SKM-1 (cell line): ENCODE measurements around the gene SENP3.

ENCODE experiments used
- DNase-seq: peaks from one replicate; lab custom pipeline; 2025; ENCODE audit not compliant: unreplicated experiment; lab: John Stamatoyannopoulos, UW

Gene SENP3

DNA sequence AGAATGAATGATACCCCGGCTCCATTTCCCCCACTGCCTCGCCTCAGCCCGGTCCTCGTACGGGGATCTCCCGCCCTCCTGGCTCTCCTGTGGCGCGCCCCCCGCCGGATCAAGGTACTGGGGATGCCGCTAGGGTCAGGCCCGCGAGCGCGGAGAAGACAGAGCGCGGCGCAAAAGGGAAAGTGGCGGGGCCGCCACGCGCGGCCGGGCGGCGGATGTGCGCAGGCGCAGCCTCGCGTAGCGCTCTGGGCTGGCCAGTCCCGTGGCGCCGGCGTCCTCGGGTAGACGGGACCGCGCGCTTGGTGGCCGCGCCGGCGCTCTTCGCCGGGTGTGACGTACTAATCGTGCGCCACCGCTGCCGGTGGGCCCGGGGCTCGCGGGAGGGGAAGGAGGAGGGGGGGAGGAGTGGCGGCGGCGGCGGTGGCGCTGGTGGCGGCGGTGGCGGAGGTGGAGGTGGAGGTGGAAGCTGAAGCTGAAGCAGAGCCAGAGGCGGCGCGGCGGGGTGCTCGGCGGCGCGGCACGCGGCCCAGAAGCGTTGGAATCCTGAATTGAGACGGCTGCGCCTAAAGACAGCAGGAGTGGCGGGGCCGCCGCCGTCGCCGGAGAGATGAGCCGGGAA, at the start of gene SENP3:
Gene SENP3, plus strand, starts transcription at position 331 of the 619 bp plus-strand sequence. CDS start 1,158 bp downstream, outside the sequence.
- peak; percentile 4 for DNase-seq

DNA sequence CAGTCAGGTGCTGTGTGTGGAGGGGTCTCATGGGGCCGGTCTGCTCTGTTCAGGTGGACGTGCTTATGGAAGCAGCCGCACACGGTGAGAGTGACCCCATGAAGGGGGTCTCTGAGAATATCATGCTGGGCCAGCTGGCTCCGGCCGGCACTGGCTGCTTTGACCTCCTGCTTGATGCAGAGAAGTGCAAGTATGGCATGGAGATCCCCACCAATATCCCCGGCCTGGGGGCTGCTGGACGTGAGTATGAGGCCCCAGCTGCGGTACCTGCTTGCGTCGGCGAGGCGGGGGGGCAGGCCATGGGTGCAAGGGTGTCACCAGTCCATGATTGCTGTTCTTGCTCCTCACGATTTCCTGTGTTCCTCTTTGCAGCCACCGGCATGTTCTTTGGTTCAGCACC, 49.6 kb upstream of the SENP3 start:
- DNase-seq: no peak

DNA sequence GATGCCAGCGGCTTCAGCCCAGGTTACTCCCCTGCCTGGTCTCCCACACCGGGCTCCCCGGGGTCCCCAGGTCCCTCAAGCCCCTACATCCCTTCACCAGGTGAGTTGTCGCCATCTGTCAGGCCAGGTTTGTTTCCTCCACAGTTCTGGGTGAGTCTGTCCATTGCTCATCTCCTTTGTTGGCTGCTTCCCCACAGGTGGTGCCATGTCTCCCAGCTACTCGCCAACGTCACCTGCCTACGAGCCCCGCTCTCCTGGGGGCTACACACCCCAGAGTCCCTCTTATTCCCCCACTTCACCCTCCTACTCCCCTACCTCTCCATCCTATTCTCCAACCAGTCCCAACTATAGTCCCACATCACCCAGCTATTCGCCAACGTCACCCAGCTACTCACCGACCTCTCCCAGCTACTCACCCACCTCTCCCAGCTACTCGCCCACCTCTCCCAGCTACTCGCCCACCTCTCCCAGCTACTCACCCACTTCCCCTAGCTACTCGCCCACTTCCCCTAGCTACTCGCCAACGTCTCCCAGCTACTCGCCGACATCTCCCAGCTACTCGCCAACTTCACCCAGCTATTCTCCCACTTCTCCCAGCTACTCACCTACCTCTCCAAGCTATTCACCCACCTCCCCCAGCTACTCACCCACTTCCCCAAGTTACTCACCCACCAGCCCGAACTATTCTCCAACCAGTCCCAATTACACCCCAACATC, 48.7 kb upstream of the SENP3 start:
- no peak for DNase-seq

DNA sequence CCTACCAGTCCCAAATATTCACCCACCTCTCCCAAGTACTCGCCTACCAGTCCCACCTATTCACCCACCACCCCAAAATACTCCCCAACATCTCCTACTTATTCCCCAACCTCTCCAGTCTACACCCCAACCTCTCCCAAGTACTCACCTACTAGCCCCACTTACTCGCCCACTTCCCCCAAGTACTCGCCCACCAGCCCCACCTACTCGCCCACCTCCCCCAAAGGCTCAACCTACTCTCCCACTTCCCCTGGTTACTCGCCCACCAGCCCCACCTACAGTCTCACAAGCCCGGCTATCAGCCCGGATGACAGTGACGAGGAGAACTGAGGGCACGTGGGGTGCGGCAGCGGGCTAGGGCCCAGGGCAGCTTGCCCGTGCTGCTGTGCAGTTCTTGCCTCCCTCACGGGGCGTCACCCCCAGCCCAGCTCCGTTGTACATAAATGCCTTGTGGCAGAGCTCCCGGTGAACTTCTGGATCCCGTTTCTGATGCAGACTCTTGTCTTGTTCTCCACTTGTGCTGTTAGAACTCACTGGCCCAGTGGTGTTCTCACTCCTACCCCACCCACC, 47.8 kb upstream of the SENP3 start:
- DNase-seq: no peak

DNA sequence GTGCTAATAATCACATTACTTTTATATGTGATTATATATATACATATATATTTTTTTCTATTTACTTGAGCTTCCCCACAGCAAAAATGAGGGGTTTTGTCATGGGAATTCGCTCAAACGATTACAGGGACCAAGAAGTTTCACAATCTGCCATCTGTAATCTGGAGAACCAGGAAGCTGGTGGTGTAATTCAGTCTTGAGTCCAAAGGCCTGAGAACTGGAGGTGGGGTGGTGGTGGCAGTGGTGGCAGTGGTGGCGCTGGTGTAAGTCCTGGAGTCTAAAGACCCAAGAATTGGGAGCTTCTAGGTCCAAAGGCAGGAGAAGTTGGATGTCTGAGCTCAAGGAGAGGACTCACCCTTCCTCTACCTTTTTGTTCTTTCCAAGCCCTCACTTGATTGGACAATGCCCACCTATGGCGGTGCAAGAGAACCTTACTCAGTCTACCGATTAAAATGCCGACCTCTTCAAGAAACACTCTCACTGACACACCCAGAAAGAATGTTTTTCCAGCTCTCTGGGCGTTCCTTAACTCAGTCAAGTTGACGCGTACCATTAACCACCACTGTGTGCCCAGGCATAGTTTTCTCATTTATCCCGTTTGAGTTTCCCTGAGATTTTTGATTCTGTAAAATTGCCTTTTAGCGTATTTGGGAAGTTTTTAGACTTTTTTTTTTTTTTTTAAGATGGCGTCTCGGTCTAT, 45.7 kb upstream of the SENP3 start:
- DNase-seq: no peak

DNA sequence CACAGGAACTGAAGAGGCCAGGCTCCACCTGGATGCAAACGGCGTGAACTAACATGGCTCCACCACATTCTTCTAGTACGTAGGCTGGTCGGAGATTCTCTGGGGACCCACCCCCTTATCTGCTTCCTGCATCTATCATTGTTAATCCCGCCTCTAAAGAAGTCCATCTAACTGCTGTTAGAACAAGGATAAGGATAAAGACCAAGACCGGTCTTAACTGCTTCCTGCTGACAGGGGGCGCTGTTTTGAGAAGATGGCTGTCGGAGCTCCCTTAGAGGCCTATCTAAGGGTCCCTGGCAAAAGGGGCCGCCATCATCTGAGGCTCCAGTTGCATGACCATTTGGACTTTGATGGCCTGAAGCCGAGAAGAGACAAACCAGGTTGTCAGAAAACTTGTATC, 38.7 kb upstream of the SENP3 start:
- no peak for DNase-seq

DNA sequence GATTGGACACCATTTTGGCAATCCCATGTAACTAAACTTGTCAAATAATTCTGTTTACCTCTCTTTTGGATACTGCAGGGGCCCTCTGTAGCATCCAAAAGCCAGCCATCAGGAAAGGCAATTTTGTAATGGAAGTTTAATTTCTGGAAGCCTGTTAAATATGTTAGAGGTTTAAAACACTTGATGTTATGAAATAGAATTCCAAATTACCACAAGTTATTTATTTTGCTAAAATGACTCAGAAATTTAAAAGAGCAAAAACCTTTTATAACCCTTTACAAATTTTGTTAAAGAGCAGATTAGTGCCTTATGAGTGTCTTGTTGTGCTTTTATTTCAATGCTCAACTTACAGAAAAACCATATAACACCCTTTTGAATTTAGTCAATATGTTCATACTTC, 32.9 kb upstream of the SENP3 start:
- DNase-seq: no peak

DNA sequence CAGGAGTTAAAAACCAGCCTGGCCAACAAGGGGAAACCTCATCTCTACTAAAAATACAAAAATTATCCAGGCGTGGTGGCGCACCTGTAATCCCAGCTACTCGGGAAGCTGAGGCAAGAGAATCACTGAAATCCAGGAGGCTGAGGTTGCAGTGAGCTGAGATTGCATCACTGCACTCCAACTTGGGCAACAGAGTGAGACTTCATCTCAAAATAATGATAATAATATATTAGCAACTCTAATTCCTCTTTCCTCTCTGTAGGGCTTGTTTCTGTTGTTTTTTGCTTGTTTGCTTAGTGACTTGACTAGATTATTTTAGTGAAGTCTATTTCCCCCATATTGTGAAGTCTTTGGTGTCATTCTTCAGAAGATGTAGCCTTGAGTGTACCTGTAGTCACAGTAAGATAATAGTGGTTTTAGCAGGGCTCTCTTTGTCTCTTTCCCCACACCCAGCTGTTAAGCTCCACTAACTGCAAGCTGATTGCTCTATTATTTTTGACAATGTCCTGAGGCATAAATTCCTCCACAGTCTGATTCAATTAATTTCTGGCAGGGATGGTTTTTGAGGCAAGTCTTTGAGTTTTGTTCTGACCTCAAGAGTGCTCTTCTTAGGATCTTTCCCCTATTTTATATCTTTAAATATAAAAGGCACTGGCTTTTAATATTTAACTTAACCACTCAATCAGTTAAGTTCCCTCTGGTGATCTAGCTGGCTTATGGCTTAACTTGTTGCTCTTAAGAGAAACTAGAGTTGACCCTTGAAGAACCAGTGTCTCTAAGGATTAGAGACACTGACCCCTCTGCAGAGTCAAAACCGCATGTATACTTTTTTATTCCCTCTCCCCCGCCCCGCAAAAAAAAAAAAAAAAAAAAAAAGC, 31.5 kb upstream of the SENP3 start:
- no peak for DNase-seq

DNA sequence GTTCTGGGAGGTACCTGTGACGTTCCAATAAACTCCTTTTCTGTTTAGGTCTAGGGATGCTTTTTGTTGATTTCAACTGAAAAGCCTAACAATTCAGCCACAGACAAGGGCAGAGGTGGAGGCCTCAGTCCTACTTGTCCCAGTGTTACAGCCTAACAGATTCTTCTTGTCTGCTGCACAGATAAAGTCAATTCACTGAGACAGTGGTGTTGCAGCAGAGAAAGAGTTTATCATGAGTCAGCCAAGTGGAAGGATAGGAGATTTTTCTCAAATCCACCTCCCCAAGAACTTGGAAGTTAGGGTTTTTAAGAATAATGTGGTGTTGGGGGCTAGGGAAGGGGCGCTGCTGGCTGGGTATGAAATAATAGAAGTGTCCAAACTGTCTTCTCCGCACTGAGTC, 23.7 kb upstream of the SENP3 start:
- no peak for DNase-seq

DNA sequence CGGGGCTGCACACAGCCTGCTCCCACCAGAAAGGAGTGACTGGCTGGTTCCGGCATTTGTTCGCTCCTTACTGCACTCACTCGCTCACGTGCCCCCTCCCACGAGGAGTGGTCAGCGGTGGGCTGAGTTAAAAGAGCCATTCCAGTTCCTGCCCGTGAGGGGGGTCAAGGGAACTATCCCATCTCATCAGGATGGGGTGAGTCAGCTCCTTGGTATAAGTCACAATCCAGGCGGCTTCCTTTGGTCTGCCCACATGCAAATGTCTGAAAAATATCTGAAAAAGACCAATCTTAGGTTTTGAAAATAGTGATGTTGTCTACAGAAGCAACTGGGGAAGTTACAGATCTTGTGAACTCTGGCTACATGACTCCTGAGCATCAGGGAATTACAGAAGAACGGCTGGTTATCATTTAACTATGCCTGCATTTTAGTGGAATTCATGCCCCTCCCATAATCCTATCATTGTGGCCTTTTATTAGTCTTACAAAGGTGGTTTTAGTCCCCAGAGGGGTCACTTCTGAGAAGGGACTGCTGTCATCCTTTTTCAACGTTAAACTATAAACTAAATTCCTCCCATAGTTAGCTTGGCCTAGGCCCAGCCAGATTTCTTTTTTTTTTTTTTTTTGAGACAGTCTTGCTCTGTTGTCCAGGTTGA, 22.7 kb upstream of the SENP3 start:
- no peak for DNase-seq

DNA sequence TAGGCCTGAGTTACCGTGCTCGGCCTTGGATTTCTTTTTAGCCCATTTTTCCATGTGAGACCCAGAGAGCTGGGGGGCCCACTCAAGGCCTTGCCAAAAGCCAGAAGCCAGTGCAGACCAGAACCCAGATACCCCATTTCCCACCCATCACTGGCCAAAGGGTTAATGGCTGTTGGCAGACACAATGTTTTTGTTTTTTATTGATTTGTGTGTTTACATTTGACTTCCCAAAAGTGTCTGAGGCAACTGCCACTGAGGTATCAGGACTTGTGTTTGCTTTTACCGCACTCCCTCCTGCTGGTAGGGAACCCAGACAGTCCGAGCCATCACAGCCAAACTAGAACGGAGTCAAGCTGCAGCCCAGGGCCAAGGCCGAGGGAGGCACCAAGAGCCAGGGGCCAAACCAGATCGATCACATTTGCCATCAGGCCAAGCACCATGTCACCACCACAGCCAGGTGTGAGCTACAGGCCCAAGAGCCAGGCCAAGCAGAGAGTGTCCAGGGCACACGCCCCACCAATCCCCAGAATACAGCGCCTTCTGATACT, 20.6 kb upstream of the SENP3 start:
- DNase-seq: no peak

DNA sequence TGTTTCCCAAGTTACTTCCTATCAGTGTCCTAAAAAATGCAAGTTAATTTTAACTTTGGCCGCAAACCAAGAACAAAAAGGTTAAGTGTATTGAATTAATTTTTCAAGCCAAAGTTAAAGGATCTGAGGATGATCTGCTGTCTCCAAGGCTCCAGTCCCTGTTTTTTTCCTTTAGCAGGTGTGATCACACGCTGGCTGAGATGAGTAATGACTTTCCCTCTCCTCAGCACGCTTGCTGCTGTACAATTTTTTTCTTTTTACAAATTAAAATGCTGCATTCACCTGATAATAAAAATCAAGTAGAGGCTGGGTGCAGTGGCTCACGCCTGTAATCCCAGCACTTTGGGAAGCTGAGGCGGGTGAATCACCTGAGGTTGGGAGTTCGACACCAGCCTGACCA, 16.8 kb upstream of the SENP3 start:
- no peak for DNase-seq

DNA sequence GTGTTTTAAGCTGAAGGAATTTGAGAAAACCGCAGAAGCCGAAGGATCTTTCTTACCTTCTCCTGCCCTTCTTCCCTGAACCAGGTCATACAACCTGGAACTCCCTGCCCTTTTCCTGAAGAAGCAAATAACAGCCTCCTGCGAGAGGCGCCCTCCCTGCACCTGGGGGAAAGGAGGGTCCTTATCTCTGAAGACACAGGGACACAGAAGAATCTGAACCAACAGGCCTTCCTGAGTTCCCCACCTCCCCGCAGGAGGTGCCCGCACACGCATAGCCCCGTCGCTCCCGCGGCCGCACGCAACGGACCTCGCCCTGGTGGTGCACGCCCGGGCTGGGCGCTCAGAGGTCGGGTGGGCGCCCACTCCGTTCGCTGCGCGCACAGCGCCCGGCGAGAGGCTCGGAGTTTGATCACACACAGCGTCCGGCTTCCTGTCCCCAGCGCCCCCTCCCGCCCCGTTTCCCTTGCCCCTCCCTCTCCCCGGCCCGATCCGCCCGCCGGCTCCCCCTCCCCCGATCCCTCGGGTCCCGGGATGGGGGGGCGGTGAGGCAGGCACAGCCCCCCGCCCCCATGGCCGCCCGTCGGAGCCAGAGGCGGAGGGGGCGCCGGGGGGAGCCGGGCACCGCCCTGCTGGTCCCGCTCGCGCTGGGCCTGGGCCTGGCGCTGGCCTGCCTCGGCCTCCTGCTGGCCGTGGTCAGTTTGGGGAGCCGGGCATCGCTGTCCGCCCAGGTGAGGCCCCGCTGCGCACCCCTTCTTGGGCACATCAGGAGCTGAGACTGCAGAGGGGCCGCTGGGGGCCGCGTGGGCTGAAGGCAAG, 12.9 kb upstream of the SENP3 start, which contains the start of gene TNFSF12:
Gene TNFSF12, plus strand, starts transcription at position 474 of the 816 bp plus-strand sequence. Its CDS starts 96 bp downstream, at position 570.
- no peak for DNase-seq

DNA sequence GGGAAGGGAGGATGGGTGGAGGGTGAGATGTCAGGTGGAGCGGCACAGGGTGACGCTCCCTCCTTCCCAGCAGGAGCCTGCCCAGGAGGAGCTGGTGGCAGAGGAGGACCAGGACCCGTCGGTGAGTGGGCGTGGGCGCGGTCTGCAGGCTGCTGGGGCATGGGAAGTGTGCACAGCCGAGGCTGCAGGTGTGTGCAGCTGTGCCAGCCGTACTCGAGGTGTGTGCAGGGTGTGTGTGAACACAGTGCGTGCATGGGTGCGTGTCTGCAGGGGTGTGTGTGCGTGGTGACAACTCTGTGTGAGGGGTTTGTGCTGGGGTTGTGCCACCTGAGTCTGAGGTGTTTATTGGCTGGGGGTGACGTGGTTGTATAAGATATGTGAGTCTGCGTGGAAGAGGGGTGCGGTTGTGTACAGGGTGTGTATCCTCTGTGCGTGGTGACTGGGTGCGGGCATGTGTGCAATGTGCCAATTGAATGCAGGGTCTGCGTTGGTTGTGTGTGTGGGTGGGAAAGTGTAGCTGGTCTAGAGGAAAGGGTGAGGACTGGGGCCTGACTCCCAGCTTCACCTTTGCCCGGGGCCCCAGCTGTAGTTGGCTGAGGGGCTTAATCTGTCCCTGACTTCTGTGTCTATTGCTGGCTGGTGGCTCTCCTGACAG, 12.2 kb upstream of the SENP3 start:
- DNase-seq: no peak

DNA sequence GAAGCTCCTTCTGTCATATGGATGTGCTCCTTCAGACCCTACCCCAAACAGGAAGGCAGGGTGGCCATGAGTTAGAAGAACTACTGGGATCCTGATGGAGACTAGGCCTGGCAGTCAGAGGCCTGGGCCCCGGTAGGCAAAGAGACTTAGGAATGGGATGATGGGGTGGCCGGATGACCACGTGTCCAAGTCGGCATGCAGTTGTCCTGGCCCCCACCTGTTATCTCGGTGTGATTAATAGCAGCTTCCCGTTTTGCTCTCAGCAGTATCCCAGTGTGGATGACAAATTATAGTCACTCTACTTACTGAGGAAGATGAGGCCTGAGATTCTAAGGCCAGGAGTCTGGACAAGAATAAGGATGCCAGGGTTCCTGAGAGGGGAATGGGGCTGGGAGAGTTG, 11.4 kb upstream of the SENP3 start:
- DNase-seq: no peak

DNA sequence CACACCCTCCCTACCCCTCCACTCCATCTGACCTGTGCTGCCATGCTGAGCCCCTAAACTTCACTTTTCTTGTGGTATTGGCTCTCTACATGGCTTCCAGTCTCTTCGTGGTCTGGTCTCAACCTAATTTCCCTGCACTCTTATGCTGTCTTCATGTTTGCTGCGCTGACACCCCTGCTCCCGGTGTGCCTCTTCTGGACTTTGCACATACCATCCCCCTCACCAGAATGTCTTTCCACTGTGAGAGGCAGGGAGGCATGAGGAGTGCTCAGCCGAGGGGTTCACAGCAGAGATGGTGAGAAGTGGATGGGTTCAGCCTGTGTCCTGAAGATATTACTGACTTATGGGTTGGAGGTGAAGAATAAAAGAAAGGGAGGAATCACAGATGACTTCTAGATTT, 10.3 kb upstream of the SENP3 start:
- no peak for DNase-seq

DNA sequence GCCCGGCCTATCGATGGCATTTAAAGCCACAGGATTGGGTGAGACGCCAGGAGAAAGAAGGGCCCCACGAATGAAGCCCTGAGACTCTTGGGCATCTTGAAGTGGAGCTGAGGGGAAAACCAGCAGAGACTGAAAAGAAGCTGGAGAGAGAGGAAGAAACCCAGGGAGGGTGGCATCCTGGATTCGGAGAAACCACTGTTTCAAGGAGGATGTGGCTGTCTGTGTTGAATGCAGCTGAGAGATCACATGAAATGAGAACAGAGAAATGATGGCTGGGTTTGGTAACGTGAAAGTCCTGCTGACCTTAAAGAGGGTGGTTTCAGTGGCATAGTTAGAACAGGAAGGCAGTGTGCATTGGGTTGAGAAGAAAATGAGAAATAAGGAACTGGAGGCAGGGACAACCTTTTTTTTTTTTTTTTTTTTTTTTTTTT, 9.1 kb upstream of the SENP3 start:
- peak; percentile 36 for DNase-seq

DNA sequence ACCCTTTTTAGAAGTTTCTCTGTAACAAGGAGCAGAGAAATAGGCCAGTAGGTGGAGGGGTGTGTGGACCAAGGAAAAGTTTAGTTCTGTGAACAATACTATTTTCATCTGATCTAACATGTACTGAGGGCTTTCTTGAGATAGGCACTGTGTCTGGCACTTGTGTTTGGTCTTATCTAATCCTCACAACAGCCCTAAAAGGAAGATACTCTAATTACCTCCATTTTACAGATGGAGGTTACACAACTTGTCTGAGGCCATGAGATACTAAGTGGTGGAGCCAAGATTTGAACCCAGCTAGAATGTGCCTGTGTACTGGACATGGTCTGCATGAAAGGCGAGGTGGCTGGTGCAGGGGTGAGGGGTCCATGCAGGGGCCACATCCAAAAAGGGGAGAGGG, 8.4 kb upstream of the SENP3 start:
- DNase-seq: no peak
